ENCODE results near the gene ARHGDIB. TPM values are rescaled to one million over a fixed set of nuclear protein-coding genes. Genes with fewer than 3 reads are reported as not detected.

The ARHGDIB gene
- total RNA-seq, 1 donor from 2014 or later = 313 TPM

GRCh38 chr12:14904854-14905253, 56.5 kb downstream of the ARHGDIB start:
- peaks cover 34% of the 10 kb centered on the region for H3K4me1 ChIP-seq
- H3K9me3 ChIP-seq = no peaks in the 10 kb centered on the region
- H3K36me3 ChIP-seq = no peaks in the 10 kb centered on the region
- no peak for DNase-seq
- no peaks in the 10 kb centered on the region for H3K27me3 ChIP-seq (ENCODE audit: low read depth)
- intact Hi-C loops (cut with DNase I) = no loop called here
- peak overlapping the region; percentile 13 for H3K4me3 ChIP-seq
- peak overlapping the region; percentile 41 for H3K27ac ChIP-seq
- TF ChIP-seq CTCF (IDR thresholded peaks at IDR 0.05) = no peak
- ATAC-seq = peak in 1 of 2 donors; percentile 23

DNA sequence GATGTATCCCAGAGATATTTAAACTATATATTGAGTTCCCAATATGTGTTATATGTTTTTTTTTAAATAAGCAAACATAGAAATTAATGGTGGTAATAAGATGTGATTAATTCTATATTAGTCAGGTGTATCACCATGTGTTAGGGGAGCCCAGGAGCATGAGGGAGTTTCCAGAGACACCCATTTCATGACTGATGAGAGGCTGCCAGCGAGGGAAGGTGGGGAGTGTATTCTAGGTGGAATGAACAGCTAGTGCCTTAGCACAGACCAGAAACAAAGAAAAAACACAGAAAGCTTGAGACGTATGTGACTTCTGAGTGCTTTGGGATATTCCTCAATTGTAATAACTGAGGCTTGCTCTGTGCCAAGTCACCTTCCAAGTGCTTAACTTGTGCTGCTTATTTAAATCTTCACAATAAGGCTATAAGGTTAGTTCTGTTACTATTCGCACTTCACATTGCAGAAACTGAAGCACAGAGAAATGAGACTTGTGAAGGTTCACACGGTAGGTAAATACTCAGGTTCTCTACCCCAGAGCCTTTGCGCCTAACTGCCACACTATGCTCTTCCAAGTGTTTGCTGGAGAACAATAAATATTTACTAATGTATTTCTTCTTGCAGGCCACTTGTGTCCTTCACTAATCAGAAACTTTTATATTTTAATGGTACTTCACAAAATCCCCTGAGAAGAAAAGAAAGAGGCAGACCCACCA, 57.9 kb downstream of the ARHGDIB start:
- Histone ChIP-seq H3K4me1 (peaks cover 34% of the 10 kb centered on the region), H3K9me3 (no peaks in the 10 kb centered on the region), H3K27me3 (ENCODE audit: low read depth) (no peaks in the 10 kb centered on the region), H3K27ac (no peak overlapping the region), H3K4me3 (no peak overlapping the region), H3K36me3 (no peaks in the 10 kb centered on the region)
- no peak for TF ChIP-seq CTCF (IDR thresholded peaks at IDR 0.05)
- ATAC-seq (peak in 1 of 2 donors; percentile 55), DNase-seq (no peak)
- intact Hi-C loops (cut with DNase I) = no loop called here

- no peaks in the 10 kb centered on the region for H3K27me3 ChIP-seq (ENCODE audit: low read depth)
- no peak for TF ChIP-seq CTCF (IDR thresholded peaks at IDR 0.05)
- H3K4me3 ChIP-seq = no peak overlapping the region
- no peak overlapping the region for H3K27ac ChIP-seq
- no peaks in the 10 kb centered on the region for H3K9me3 ChIP-seq
- no peaks in the 10 kb centered on the region for H3K36me3 ChIP-seq
- intact Hi-C loops (cut with DNase I) = no loop called here
- H3K4me1 ChIP-seq = peaks cover 34% of the 10 kb centered on the region
- no peak for DNase-seq
- ATAC-seq = no peak
Measured at GRCh38 chr12:14902465-14902864, 58.9 kb downstream of the ARHGDIB start.

GRCh38 chr12:14901228-14901562, 60.2 kb downstream of the ARHGDIB start:
- TF ChIP-seq CTCF (IDR thresholded peaks at IDR 0.05) = no peak
- no peak for ATAC-seq
- H3K27ac ChIP-seq = peak overlapping the region; percentile 39
- H3K9me3 ChIP-seq = no peaks in the 10 kb centered on the region
- no peaks in the 10 kb centered on the region for H3K36me3 ChIP-seq
- peaks cover 38% of the 10 kb centered on the region for H3K4me1 ChIP-seq
- no peaks in the 10 kb centered on the region for H3K27me3 ChIP-seq (ENCODE audit: low read depth)
- H3K4me3 ChIP-seq = no peak overlapping the region
- no peak for DNase-seq
- intact Hi-C loops (cut with DNase I) = no loop called here

DNA sequence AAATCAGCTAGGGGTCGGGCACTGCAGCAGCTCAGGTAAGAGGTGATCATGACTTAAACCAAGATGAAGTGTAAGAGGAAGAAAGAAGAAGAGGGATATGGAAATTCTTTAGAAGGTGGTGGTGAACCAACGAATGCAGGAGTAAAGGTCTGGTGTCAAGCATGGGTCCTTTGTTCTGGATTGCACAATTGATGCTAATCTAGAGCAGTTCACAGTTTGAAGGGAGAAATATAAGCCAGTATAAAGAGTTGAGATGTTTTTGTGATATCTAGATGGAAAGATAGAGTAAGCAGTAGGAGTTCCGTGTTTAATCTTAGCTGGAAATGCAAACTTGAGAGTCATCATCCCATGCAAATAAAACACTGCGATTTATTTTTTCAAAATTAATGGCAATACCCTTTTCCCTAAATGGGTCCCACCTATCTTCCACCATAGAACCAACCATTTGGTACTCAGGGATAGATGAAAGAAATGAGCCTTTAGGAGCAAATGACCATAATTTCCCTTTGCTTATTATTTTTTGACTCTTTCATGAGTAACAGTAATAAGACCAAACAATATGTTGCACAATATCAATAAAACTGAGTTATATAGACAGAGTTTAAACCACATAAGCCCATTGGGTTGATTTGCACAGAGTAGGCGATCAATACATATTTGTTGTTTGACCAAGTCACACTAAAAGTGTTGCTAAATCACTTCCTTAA, 60.7 kb downstream of the ARHGDIB start:
- intact Hi-C loops (cut with DNase I) = no loop called here
- H3K36me3 ChIP-seq = no peaks in the 10 kb centered on the region
- H3K4me3 ChIP-seq = no peak overlapping the region
- no peak for TF ChIP-seq CTCF (IDR thresholded peaks at IDR 0.05)
- no peaks in the 10 kb centered on the region for H3K27me3 ChIP-seq (ENCODE audit: low read depth)
- no peaks in the 10 kb centered on the region for H3K9me3 ChIP-seq
- no peak overlapping the region for H3K27ac ChIP-seq
- no peak for DNase-seq
- ATAC-seq = no peak
- peaks cover 36% of the 10 kb centered on the region for H3K4me1 ChIP-seq
